ENCODE measurements around the gene NKIRAS1.

Gene NKIRAS1

DNA sequence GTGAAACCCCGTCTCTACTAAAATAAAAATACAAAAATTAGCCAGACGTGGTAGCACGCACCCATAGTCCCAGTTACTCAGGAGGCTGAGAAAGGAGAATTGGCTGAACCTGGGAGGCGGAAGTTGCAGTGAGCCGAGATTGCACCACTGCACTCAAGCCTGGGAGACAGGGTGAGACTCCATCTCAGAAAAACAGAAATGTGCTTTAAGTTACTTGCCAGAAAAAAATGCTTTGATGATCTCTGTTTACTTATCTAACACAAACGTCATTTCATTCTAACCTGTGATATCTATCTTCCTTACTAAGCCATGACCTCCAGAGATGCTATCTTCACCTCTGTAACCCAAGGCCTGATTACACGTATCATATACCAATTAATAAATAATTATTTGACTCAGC is 7.4 kb downstream of the NKIRAS1 start:
- TF ChIP-seq HDGF (IDR thresholded peaks at IDR 0.05; ENCODE audit: borderline replicate concordance) (no peak), BHLHE40 (IDR thresholded peaks at IDR 0.05; ENCODE audit: borderline replicate concordance) (no peak)
- ChIA-PET POLR2A (no interaction called here), CTCF (no interaction called here)
- no peak for DNase-seq (ENCODE audit: extremely low spot score)

GRCh38 chr3:23904545-23904944 is 12.2 kb downstream of the NKIRAS1 start:
- DNase-seq (ENCODE audit: extremely low spot score): no peak
- no peak for TF ChIP-seq FOXK2 (IDR thresholded peaks at IDR 0.05)
- TF ChIP-seq FOXM1 (IDR thresholded peaks at IDR 0.05; ENCODE audit: borderline replicate concordance): no peak
- TF ChIP-seq LEF1 (IDR thresholded peaks at IDR 0.05; ENCODE audit: borderline replicate concordance): no peak
- no peak for TF ChIP-seq L3MBTL2 (conservative IDR thresholded peaks at IDR 0.05)
- no peak for TF ChIP-seq PKNOX1 (IDR thresholded peaks at IDR 0.05)
- no peak for TF ChIP-seq ELF4 (IDR thresholded peaks at IDR 0.05)
- no peak for TF ChIP-seq FOXA1 (IDR thresholded peaks at IDR 0.05)
- no peak for TF ChIP-seq HDGF (IDR thresholded peaks at IDR 0.05; ENCODE audit: borderline replicate concordance)
- no peak for TF ChIP-seq BHLHE40 (IDR thresholded peaks at IDR 0.05; ENCODE audit: borderline replicate concordance)
- ChIA-PET POLR2A (no interaction called here), CTCF (no interaction called here)

DNA sequence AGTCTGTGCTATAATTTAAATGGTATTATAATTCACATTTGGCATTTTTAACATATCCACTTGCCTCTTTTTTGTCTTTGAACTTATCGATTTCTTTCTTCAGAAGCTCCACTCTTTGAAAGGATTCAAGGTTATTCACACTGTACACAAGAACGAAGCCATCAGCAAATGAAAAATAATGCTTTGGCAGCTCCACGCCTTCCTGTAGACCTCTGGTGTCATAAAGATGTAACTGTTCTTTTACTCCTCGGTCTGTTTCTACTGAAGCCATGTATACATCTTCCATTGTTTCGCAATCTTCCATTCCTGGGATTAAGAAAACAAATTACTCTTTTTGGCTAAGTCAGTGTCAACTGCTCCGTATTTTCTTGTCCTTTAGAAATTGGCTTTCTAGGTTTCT is 16.0 kb downstream of the NKIRAS1 start:
- no peak for DNase-seq (ENCODE audit: extremely low spot score)
- TF ChIP-seq CTBP1 (IDR thresholded peaks at IDR 0.05; ENCODE audit: borderline replicate concordance) (no peak), ELF4 (IDR thresholded peaks at IDR 0.05) (no peak), PKNOX1 (IDR thresholded peaks at IDR 0.05) (no peak), SP1 (IDR thresholded peaks at IDR 0.05) (no peak), L3MBTL2 (conservative IDR thresholded peaks at IDR 0.05) (no peak), LEF1 (IDR thresholded peaks at IDR 0.05; ENCODE audit: borderline replicate concordance) (no peak), BHLHE40 (IDR thresholded peaks at IDR 0.05; ENCODE audit: borderline replicate concordance) (no peak), ZNF384 (IDR thresholded peaks at IDR 0.05) (no peak), ARNT (IDR thresholded peaks at IDR 0.05) (no peak), TARDBP (IDR thresholded peaks at IDR 0.05) (no peak), NFRKB (IDR thresholded peaks at IDR 0.05) (no peak), FOXM1 (IDR thresholded peaks at IDR 0.05; ENCODE audit: borderline replicate concordance) (no peak), FOXK2 (IDR thresholded peaks at IDR 0.05) (no peak), FOXA1 (IDR thresholded peaks at IDR 0.05) (no peak), HDGF (IDR thresholded peaks at IDR 0.05; ENCODE audit: borderline replicate concordance) (no peak), SUZ12 (IDR thresholded peaks at IDR 0.05) (no peak)
- ChIA-PET POLR2A (interaction anchor here (1.0 kb wide), 1 partner anchor 16 kb away, joined by 3 read pairs; the partner anchor contains the start of genes NKIRAS1 and RPL15), CTCF (no interaction called here)

GRCh38 chr3:23895181-23895580 is 21.6 kb downstream of the NKIRAS1 start:
- CTCF ChIA-PET: no interaction called here
- DNase-seq (ENCODE audit: extremely low spot score): no peak
- POLR2A ChIA-PET: no interaction called here
- TF ChIP-seq BHLHE40 (IDR thresholded peaks at IDR 0.05; ENCODE audit: borderline replicate concordance): no peak
- TF ChIP-seq SP1 (IDR thresholded peaks at IDR 0.05): no peak
- TF ChIP-seq ZNF384 (IDR thresholded peaks at IDR 0.05): no peak
- TF ChIP-seq CTBP1 (IDR thresholded peaks at IDR 0.05; ENCODE audit: borderline replicate concordance): no peak
- no peak for TF ChIP-seq SUZ12 (IDR thresholded peaks at IDR 0.05)
- TF ChIP-seq LEF1 (IDR thresholded peaks at IDR 0.05; ENCODE audit: borderline replicate concordance): no peak
- TF ChIP-seq FOXM1 (IDR thresholded peaks at IDR 0.05; ENCODE audit: borderline replicate concordance): no peak

- no peak for DNase-seq (ENCODE audit: extremely low spot score)
- ChIA-PET CTCF (interaction anchor here (0.9 kb wide), 1 partner anchor 194 kb away, joined by 5 read pairs; no protein-coding TSS in a partner anchor), POLR2A (interaction anchor here (5.2 kb wide), 1 partner anchor 23 kb away, joined by 35 read pairs; the partner anchor contains the start of genes NKIRAS1 and RPL15)
- TF ChIP-seq ELF4 (IDR thresholded peaks at IDR 0.05) (no peak), BHLHE40 (IDR thresholded peaks at IDR 0.05; ENCODE audit: borderline replicate concordance) (no peak), SUZ12 (IDR thresholded peaks at IDR 0.05) (no peak), FOXA1 (IDR thresholded peaks at IDR 0.05) (no peak), CTBP1 (IDR thresholded peaks at IDR 0.05; ENCODE audit: borderline replicate concordance) (no peak), TARDBP (IDR thresholded peaks at IDR 0.05) (no peak), ARNT (IDR thresholded peaks at IDR 0.05) (no peak), FOXK2 (IDR thresholded peaks at IDR 0.05) (no peak), L3MBTL2 (conservative IDR thresholded peaks at IDR 0.05) (no peak), ZNF384 (IDR thresholded peaks at IDR 0.05) (no peak), HDGF (IDR thresholded peaks at IDR 0.05; ENCODE audit: borderline replicate concordance) (no peak), FOXM1 (IDR thresholded peaks at IDR 0.05; ENCODE audit: borderline replicate concordance) (no peak), SP1 (IDR thresholded peaks at IDR 0.05) (no peak)
Measured at GRCh38 chr3:23894254-23895061, 22.3 kb downstream of the NKIRAS1 start.

GRCh38 chr3:23889950-23890349 is 26.8 kb downstream of the NKIRAS1 start:
- DNase-seq (ENCODE audit: extremely low spot score): no peak
- POLR2A ChIA-PET: interaction anchor here (5.2 kb wide), 1 partner anchor 27 kb away, joined by 35 read pairs; the partner anchor contains the start of genes NKIRAS1 and RPL15
- TF ChIP-seq L3MBTL2 (conservative IDR thresholded peaks at IDR 0.05): no peak
- CTCF ChIA-PET: no interaction called here

DNA sequence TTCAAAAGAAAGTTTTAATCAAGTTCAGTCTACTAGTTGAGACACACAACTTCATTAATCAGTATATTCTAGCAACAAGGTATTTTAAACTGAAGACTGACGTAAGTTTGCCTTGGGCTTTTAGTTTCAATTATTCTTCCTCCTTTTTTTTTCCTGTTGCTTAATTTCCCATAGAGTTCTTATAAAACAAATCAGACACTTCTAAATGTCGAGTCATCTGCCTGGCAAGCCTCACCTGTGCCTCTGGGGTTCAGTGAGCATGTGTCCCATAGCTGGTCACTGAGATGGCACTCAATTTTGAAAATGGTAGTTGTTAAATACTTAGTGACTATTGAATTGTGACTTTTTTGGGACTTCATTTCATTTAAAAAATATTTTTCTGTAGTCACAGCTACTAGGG is 27.4 kb downstream of the NKIRAS1 start:
- no peak for DNase-seq (ENCODE audit: extremely low spot score)
- ChIA-PET POLR2A (interaction anchor here (5.2 kb wide), 1 partner anchor 28 kb away, joined by 35 read pairs; the partner anchor contains the start of genes NKIRAS1 and RPL15), CTCF (interaction anchor here (1.2 to 1.6 kb wide), 2 partner anchors 24 to 79 kb away, joined by 4 to 8 read pairs; no protein-coding TSS in a partner anchor)
- TF ChIP-seq L3MBTL2 (conservative IDR thresholded peaks at IDR 0.05) (no peak), TARDBP (IDR thresholded peaks at IDR 0.05) (no peak), SP1 (IDR thresholded peaks at IDR 0.05) (no peak), PKNOX1 (IDR thresholded peaks at IDR 0.05) (no peak), ELF4 (IDR thresholded peaks at IDR 0.05) (no peak), SUZ12 (IDR thresholded peaks at IDR 0.05) (no peak), LEF1 (IDR thresholded peaks at IDR 0.05; ENCODE audit: borderline replicate concordance) (no peak), ARNT (IDR thresholded peaks at IDR 0.05) (no peak), BHLHE40 (IDR thresholded peaks at IDR 0.05; ENCODE audit: borderline replicate concordance) (no peak), FOXM1 (IDR thresholded peaks at IDR 0.05; ENCODE audit: borderline replicate concordance) (no peak), NFRKB (IDR thresholded peaks at IDR 0.05) (no peak), ZNF384 (IDR thresholded peaks at IDR 0.05) (no peak)

All from HEK293T (cell line).